ENCODE data around the gene RUNX2. TPM values are rescaled to one million over a fixed set of nuclear protein-coding genes. Genes with fewer than 3 reads are reported as not detected.

The RUNX2 gene
- total and polyA plus RNA-seq, 8 donors = 2.5 to 5.9 (median 3.0) TPM

GRCh38 chr6:45496085-45496433 is 167.9 kb downstream of the RUNX2 start:
- Histone ChIP-seq H3K36me3 (no peaks in the 10 kb centered on the region), H3K4me1 (peaks cover 0 to 24% of the 10 kb centered on the region in 2 donors), H3K27me3 (no peaks in the 10 kb centered on the region), H3K27ac (peak overlapping the region in 1 of 2 donors; percentile 83), H3K9me3 (no peaks in the 10 kb centered on the region), H3K4me3 (no peak overlapping the region)
- DNase-seq = no peak
- intact Hi-C loops (cut with DNase I) = no loop called here
- no peak for TF ChIP-seq CTCF (IDR thresholded peaks at IDR 0.05)
- ATAC-seq = no peak

GRCh38 chr6:45498591-45498990 is 170.5 kb downstream of the RUNX2 start:
- ATAC-seq (peak; percentile 48), DNase-seq (peak in 2 of 4 donors; percentile 49 to 70)
- intact Hi-C loops (cut with DNase I) = no loop called here
- H3K4me1 ChIP-seq = peaks cover 0 to 24% of the 10 kb centered on the region in 2 donors
- H3K36me3 ChIP-seq = no peaks in the 10 kb centered on the region
- no peaks in the 10 kb centered on the region for H3K9me3 ChIP-seq
- H3K27me3 ChIP-seq = no peaks in the 10 kb centered on the region
- no peak overlapping the region for H3K4me3 ChIP-seq
- no peak for TF ChIP-seq CTCF (IDR thresholded peaks at IDR 0.05)
- H3K27ac ChIP-seq = no peak overlapping the region

- Histone ChIP-seq H3K36me3 (no peaks in the 10 kb centered on the region), H3K4me1 (peaks cover 0 to 21% of the 10 kb centered on the region in 2 donors), H3K4me3 (no peak overlapping the region), H3K27ac (no peak overlapping the region), H3K27me3 (no peaks in the 10 kb centered on the region), H3K9me3 (no peaks in the 10 kb centered on the region)
- intact Hi-C loops (cut with DNase I) = no loop called here
- no peak for DNase-seq
- no peak for ATAC-seq
- no peak for TF ChIP-seq CTCF (IDR thresholded peaks at IDR 0.05)
Observed at GRCh38 chr6:45500924-45501816, 173.0 kb downstream of the RUNX2 start.

- Histone ChIP-seq H3K9me3 (no peaks in the 10 kb centered on the region), H3K27ac (no peak overlapping the region), H3K4me1 (peaks cover 0 to 15% of the 10 kb centered on the region in 2 donors), H3K27me3 (no peaks in the 10 kb centered on the region), H3K4me3 (no peak overlapping the region), H3K36me3 (no peaks in the 10 kb centered on the region)
- TF ChIP-seq CTCF (IDR thresholded peaks at IDR 0.05) = no peak
- intact Hi-C loops (cut with DNase I) = no loop called here
- DNase-seq = no peak
- no peak for ATAC-seq
Observed at GRCh38 chr6:45502456-45502855, 174.3 kb downstream of the RUNX2 start.

- Histone ChIP-seq H3K27me3 (no peaks in the 10 kb centered on the region), H3K4me3 (no peak overlapping the region), H3K9me3 (no peaks in the 10 kb centered on the region), H3K4me1 (peaks cover 0 to 8% of the 10 kb centered on the region in 2 donors), H3K36me3 (no peaks in the 10 kb centered on the region), H3K27ac (no peak overlapping the region)
- peak; percentile 89 for ATAC-seq
- peak in 1 of 4 donors; percentile 35 for DNase-seq
- no peak for TF ChIP-seq CTCF (IDR thresholded peaks at IDR 0.05)
- intact Hi-C loops (cut with DNase I) = no loop called here
Observed at GRCh38 chr6:45504947-45505346, 176.8 kb downstream of the RUNX2 start.
